GM19452 (cell line): ENCODE results near the gene MYO5A.
"Not testable (repeated sequence)": the region's sequence is repeated elsewhere in the genome, so short reads cannot be mapped to it uniquely, and the experiment has no call there.

ENCODE experiments used
- ATAC-seq: cut with Tn5 transposase; IDR thresholded peaks from one replicate; pipeline ENCODE4 v1.9.1; 2021; ENCODE audit not compliant: unreplicated experiment

Gene MYO5A

GRCh38 chr15:52528564-52529340 lies at the start of gene MYO5A:
Gene MYO5A (minus strand): TSS chr15:52528880. CDS start chr15:52528806, 74 bp downstream.
- peak; percentile 89 for ATAC-seq

GRCh38 chr15:52576692-52577091 lies 48.0 kb upstream of the MYO5A start:
- ATAC-seq = no peak

GRCh38 chr15:52575573-52575972 lies 46.9 kb upstream of the MYO5A start:
- not testable (repeated sequence) for ATAC-seq

- no peak for ATAC-seq
Measured at GRCh38 chr15:52575072-52575471, 46.4 kb upstream of the MYO5A start.

GRCh38 chr15:52574623-52575022 lies 45.9 kb upstream of the MYO5A start:
- ATAC-seq = not testable (repeated sequence)

- ATAC-seq = peak; percentile 68
Measured at GRCh38 chr15:52568601-52569585, 40.2 kb upstream of the MYO5A start, which contains the start of gene ARPP19. Gene ARPP19 (minus strand): TSS chr15:52569030. CDS start chr15:52568892, 138 bp downstream.

GRCh38 chr15:52567871-52568600 lies 39.4 kb upstream of the MYO5A start:
- no peak for ATAC-seq

- ATAC-seq = no peak
Measured at GRCh38 chr15:52566889-52567288, 38.2 kb upstream of the MYO5A start.

GRCh38 chr15:52565417-52566358 lies 37.0 kb upstream of the MYO5A start:
- ATAC-seq = peak; percentile 43

GRCh38 chr15:52563501-52564060 lies 34.9 kb upstream of the MYO5A start:
- ATAC-seq = no peak

GRCh38 chr15:52559575-52559974 lies 30.9 kb upstream of the MYO5A start:
- ATAC-seq = no peak

GRCh38 chr15:52559022-52559421 lies 30.3 kb upstream of the MYO5A start:
- no peak for ATAC-seq

GRCh38 chr15:52558196-52558595 lies 29.5 kb upstream of the MYO5A start:
- ATAC-seq = peak; percentile 87

GRCh38 chr15:52557274-52557641 lies 28.6 kb upstream of the MYO5A start:
- no peak for ATAC-seq

- no peak for ATAC-seq
Measured at GRCh38 chr15:52556524-52557273, 28.0 kb upstream of the MYO5A start.

GRCh38 chr15:52552303-52552702 lies 23.6 kb upstream of the MYO5A start:
- no peak for ATAC-seq

- no peak for ATAC-seq
Measured at GRCh38 chr15:52551762-52552161, 23.1 kb upstream of the MYO5A start.

- ATAC-seq = not testable (repeated sequence)
Measured at GRCh38 chr15:52551186-52551585, 22.5 kb upstream of the MYO5A start.
